GM12891 (cell line): ENCODE data around the gene CABLES1.

Source experiments
- PAX5 ChIP-seq: IDR thresholded peaks from 2 replicates; pipeline ENCODE4 v1.6.1; 2011; ENCODE audit warnings: low read length, moderate library complexity, mild to moderate bottlenecking; ENCODE audit not compliant: insufficient read depth, severe bottlenecking
- POLR2A ChIP-seq: IDR thresholded peaks from 2 replicates; pipeline ENCODE4 v1.6.1; 2011; ENCODE audit warnings: low read depth, low read length, control low read depth
- POLR2AphosphoS5 ChIP-seq: IDR thresholded peaks from 2 replicates; pipeline ENCODE4 v1.6.1; 2011; ENCODE audit warnings: low read depth, low read length, control low read depth

GRCh38 chr18:23209031-23209430 lies 73.7 kb downstream of the CABLES1 start:
- TF ChIP-seq POLR2A (no peak), POLR2AphosphoS5 (no peak), PAX5 (no peak)
